Measurements from ENCODE around the gene TET1. TPM values are rescaled to one million over a fixed set of nuclear protein-coding genes. Genes with fewer than 3 reads are reported as not detected.

Gene TET1
- total RNA-seq: 4.7 and 5.3 TPM in 2 replicates

GRCh38 chr10:68560186-68560942 lies at the start of gene TET1:
TET1 (plus strand) TSS chr10:68560337; CDS start chr10:68572339, 12,002 bp downstream.

GRCh38 chr10:68720793-68721672 lies 160.9 kb downstream of the TET1 start, which contains the start of gene CCAR1:
CCAR1 (plus strand) TSS chr10:68721239; CDS start chr10:68722505, 1,266 bp downstream.

Other genes starting within 250 kb of the TET1 start
- gene HNRNPH3, start 228.3 kb upstream of the TET1 start, total RNA-seq: 22.0 and 38.9 TPM in 2 replicates
- gene PBLD, start 227.4 kb upstream of the TET1 start, total RNA-seq: 3.9 and 4.7 TPM in 2 replicates
- 22.0 and 23.6 TPM in 2 replicates for gene RUFY2, start 153.1 kb upstream of the TET1 start, total RNA-seq
- gene DNA2, start 88.4 kb upstream of the TET1 start, total RNA-seq: 3.9 and 8.9 TPM in 2 replicates
- gene SLC25A16, start 32.8 kb upstream of the TET1 start, total RNA-seq: 21.1 and 23.8 TPM in 2 replicates
- 23.3 and 23.8 TPM in 2 replicates for gene CCAR1, start 160.9 kb downstream of the TET1 start, total RNA-seq